Measurements from ENCODE around the gene COPG1.

GRCh38 chr3:129313665-129314385, 64.4 kb downstream of the COPG1 start:
- TF ChIP-seq CTCF (IDR thresholded peaks at IDR 0.05; ENCODE audit: low read depth, low read length, missing input control) (no peak), FOXA1 (IDR thresholded peaks at IDR 0.05) (no peak), RAD21 (IDR thresholded peaks at IDR 0.05) (peak; percentile 12 to 43), MAX (IDR thresholded peaks at IDR 0.05) (no peak), SP1 (IDR thresholded peaks at IDR 0.05) (peak; percentile 86), GABPA (IDR thresholded peaks at IDR 0.05 in 1 of 2, conservative IDR thresholded peaks at IDR 0.05 in 1 of 2) (no peak), REST (IDR thresholded peaks at IDR 0.05) (peak; percentile 37), TAF1 (conservative IDR thresholded peaks at IDR 0.05) (no peak), YY1 (IDR thresholded peaks at IDR 0.05) (peak; percentile 64), RXRA (IDR thresholded peaks at IDR 0.05) (peak; percentile 53 to 55), NR2F2 (IDR thresholded peaks at IDR 0.05) (peak; percentile 44), ATF3 (IDR thresholded peaks at IDR 0.05) (no peak), JUND (IDR thresholded peaks at IDR 0.05) (peak in 1 of 2 donors; percentile 30), ZBTB33 (IDR thresholded peaks at IDR 0.05) (no peak)
